GM19463 (cell line): ENCODE data around the gene DGKZ.
"Not testable (repeated sequence)": the region's sequence is repeated elsewhere in the genome, so short reads cannot be mapped to it uniquely, and the experiment has no call there.

Source experiments
- ATAC-seq: cut with Tn5 transposase; IDR thresholded peaks from one replicate; pipeline ENCODE4 v1.9.1; 2021; ENCODE audit warnings: mild to moderate bottlenecking, moderate library complexity; ENCODE audit not compliant: unreplicated experiment

DGKZ gene, protein sequence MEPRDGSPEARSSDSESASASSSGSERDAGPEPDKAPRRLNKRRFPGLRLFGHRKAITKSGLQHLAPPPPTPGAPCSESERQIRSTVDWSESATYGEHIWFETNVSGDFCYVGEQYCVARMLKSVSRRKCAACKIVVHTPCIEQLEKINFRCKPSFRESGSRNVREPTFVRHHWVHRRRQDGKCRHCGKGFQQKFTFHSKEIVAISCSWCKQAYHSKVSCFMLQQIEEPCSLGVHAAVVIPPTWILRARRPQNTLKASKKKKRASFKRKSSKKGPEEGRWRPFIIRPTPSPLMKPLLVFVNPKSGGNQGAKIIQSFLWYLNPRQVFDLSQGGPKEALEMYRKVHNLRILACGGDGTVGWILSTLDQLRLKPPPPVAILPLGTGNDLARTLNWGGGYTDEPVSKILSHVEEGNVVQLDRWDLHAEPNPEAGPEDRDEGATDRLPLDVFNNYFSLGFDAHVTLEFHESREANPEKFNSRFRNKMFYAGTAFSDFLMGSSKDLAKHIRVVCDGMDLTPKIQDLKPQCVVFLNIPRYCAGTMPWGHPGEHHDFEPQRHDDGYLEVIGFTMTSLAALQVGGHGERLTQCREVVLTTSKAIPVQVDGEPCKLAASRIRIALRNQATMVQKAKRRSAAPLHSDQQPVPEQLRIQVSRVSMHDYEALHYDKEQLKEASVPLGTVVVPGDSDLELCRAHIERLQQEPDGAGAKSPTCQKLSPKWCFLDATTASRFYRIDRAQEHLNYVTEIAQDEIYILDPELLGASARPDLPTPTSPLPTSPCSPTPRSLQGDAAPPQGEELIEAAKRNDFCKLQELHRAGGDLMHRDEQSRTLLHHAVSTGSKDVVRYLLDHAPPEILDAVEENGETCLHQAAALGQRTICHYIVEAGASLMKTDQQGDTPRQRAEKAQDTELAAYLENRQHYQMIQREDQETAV

DNA sequence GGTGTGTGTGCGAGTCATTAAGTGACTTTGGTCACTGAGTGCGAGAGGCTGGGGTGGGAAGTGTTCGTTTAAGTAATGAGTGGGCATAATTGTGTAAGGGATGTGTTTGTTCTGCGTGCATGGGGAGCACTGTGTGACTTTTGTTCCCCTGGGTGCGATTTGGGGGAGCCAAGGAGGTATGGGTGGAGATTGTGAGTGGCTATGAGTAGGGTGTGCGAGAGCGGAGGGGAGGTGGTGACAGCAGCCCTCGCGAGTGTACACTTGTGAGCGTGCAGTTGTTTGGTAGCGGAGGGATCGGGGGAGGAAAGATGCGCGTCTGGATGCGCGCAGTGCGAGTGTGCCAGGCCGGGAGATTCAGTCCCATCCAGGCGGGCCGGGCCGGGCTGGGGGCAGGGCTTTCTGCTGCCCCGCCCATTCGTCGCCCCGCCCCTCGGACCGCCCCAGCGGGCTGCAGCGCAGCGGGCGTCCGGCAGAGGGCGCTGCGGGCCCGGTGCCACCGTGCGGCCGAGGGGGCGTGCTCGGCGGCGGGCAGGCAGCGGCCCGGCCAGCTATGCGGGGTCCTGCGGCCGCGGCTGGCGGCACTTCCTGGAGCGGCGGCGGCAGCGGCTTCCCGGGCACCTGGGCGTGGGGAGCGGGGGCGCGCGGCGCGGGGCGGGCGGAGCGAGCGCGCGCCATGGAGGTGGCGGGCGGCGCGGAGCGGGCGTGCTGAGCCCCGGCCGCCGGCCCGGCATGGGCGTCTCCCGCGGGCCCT is at the start of gene DGKZ:
TSS of gene DGKZ (plus strand) at position 578 of the 751 bp plus-strand sequence. CDS start 197 bp downstream, outside the sequence.
- peak; percentile 68 for ATAC-seq

DNA sequence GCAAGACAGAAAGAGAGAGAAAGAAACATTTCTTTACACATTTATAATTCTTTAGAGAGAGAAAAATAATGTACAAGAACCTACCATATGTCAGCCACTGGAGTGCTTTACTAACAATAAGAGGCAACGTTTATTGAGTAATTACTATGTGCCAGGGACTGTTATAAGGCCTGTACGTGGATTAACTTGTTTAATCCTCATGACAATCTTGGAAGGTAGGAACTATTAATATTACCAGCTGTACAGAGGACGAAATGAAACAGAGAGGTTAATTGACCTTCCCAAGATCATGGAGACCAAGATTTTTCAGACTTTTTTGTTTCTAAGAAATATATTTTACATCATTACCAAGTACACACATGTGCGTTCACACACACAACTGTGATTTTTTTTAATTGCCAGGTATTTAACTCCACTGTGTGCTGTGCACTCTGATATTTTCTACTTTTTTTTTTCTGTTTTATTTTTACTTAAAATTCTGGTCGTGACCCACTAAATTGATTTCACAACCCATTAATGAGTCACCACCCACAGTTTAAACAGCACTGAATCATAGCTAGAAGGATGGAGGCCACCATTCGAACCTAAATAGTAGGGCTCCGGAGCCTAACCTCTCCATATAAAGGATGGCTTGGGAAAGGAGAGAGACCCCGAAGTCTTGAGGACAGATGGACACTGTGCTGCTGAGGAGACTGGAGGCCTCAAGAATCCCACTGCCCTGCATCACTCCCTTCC is 48.4 kb upstream of the DGKZ start:
- no peak for ATAC-seq

DNA sequence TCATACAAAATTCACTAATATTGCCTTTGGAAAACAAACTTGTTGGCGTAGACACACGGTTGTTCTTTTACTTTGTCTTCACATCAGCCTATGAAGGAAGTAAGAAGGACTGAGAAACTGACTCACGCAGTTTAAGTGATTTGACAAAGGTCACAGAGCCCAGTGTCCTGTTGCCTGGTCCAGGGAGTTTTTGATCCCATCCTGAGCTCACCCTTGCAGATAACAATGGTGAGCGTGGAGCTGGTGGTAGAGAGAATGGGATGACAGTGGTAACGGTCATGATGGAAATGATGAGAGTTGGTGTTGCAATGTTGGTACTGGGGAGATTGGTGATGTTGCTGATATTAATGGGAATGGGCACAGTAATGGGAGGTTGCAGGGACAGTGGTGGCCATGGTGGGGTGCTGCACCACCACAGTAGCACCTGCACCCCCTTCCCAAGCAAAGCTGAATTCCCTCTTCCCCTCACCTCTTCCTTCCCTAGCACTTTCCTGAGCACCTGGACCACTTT is 47.8 kb upstream of the DGKZ start:
- no peak for ATAC-seq

DNA sequence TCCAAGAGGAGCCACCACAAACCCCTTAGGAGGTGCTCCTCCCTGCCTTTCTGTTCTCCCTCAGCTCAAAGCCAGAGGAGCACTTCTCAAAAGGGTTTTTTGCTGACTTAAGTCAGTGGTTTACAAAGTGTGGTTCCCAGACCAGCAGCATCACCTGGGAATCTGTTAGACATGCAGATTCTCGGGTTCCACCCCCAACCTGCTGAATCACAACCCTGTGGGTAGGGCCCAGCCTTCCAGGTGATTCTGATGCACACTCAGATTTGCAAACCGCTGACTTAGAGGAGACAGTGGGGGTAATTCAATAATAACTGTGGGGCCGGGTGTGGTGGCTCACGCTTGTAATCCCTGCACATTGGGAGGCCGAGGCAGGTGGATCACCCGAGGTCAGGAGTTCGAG is 47.0 kb upstream of the DGKZ start:
- no peak for ATAC-seq

DNA sequence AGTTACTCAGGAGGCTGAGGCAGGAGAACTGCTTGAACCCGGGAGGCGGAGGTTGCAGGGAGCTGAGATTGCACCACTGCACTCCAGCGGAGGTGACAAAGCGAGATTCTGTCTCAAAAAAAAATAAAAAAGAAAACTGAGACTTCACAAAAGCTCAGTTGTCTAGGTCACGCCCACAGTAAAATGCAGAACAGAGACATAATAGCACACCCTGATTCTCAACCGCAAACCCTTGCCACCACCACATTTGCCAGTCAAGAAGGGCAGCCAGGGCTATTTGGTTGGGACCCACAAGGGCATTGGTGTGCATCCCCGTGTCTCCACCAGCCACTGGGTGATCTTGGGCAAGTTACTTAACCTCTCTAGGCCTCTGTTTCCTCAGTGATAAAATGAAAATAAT is 44.4 kb upstream of the DGKZ start:
- ATAC-seq = peak; percentile 98

DNA sequence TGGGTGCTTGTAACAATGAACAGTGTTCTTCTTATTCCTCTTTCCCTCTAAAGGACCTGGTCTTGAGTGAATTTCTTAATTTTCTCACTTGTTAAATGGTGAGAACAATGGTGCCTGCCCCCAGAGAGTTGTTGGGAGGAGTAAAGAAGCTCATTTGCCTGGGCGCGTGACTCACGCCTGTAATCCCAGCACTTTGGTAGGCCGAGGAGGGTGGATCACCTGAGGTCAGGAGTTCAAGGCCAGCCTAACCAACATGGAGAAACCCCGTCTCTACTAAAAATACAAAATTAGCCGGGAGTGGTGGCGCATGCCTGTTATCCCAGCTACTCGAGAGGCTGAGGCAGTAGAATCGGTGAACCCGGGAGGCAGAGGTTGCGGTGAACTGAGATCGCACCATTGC is 43.2 kb upstream of the DGKZ start:
- not testable (repeated sequence) for ATAC-seq

DNA sequence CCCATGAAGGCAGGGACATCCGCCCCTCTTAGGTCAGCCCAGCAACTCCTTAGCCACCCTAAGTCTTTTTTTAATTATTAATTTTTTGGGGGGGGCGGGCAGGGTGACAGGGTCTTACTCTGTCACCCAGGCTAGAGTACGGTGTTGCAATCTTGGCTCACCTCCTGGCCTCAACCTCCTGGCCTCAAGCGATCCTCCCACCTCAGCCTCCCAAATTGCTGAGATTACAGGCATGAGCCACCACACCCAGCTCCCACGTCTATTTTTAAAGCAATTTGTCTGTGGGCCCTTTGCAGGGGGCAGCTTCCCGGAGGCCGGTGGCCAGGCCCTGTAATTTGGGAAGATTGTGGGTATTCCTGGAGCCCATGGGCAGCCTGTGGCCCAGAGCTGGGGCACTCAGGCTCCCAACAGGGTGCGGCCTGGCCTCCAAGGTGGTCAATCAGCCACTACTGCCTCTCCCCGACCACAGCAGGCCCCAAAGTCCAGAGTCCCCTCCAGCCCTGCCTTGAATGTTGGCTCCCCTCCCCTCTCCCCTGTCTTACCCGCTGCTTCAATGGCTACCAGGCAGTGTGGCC is 42.6 kb upstream of the DGKZ start:
- ATAC-seq = no peak

DNA sequence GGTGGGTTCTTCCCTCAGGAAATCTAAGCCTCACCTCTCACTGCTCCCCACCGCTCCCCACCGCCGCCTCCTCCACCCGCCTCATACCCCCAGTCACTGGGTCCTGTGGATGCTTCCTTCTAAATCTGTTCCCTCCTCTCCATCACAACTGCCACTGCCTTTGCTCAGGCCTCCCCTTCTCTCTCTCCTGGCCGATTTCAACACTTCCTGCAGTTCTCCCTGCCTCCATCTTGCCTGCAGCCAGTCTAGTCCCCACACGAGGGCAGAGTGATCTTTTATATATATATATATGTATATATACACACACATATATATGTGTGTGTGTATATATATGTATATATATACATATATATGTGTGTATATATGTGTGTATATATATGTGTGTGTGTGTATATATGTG is 42.0 kb upstream of the DGKZ start:
- no peak for ATAC-seq

DNA sequence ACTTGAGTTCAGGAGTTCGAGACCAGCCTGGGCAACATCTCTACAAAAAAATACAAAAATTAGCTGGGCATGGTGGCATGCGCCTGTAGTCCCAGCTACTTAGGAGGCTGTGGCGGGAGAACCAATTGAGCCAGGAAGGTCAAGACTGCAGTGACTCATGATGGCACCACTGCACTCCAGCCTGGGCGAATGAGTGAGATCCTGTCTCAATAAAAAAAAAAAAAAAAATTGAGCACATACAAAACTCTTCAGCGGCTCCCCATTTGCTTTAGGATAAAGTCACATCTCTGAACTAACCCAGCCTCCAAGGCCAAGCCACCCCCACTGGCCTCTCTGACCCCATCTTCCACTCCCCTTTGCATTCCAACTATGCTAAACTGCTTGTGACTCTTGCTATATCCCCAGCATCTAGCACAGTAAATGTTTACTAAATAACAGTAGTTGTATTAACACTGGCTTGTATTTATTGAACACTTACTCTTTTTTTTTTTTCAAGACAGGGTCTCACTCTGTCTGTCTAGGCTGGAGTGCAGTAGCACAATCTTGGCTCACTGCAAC is 40.9 kb upstream of the DGKZ start:
- no peak for ATAC-seq

DNA sequence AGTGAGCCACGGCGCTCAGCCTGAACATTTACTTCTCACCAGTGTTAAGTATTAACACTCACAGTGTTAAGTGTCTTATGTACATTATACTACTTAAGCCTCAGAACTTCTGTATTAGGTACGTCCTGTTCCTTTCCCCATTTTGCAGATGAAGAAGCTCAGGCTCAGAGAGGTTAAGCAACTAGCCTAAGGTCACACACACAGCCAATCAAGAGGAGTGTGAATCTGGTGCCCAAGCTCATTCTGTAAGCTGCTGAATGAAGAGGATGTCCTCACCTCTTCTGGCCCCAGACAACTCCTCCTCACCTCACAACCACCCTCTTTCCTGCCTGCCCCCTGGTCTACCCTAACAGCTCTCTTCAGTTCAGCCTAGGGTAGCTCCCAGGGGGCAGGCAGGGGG is 39.9 kb upstream of the DGKZ start:
- no peak for ATAC-seq

DNA sequence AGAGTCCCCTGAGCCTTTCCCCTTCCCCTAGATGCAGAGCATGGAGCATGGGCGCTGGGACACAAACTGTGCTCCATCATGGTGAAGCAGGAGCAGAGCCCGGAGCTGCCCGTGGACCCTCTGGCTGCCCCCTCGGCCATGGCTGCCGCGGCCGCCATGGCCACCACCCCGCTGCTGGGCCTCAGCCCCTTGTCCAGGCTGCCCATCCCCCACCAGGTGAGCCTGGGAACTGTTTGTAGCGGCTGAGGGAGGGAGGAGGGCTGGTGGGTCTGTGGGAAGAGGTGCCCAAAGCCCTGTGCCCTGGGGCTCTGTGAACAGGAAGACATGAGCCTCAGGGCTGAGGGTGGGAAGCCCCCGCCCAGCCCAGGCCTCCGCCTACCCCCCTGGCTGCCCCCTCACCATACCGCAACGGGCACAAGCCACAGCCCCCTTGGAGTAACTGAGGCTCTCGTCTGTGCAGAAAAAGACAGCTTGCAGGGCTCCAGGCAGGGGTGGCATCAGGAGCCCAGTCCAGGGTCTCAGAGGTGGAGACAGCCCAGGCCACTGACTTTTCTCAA is 39.4 kb upstream of the DGKZ start:
- ATAC-seq = no peak

DNA sequence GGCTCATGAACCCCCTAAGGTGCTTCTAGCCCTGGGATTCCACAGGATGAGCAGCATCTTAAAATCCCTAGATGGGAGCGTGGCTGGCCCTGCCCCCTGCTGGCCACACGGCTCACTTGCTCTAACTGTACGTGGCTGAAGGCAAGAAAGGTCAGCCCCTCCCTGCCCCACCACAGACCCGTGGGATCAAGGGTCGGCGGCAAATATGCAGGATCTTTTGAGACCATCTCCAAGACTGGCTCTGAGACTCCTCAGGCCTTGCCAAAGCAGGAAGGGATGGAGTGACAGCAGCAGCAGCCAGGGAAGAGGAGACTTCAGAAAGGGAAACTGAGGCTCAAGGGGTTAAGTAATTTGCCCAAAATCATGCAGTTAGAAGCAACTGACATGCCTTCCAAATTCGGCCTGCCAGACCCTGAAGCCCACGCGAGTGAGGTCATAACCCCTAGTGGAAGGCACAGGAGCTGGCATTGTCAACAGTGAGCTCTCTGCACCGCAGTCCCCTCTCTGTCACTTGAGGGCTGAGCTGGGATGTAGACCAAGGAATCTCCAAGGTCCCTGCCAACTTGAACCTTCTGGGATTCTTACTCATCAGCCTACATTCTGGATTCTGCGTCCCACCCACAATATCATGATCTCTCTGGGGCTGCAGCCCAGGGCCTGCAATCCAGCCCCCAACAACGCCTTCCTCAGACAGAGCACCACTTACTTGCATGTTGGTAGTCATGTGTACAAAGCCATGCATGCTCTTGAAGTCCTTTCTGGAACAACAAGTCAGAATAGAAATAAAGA is 38.4 kb upstream of the DGKZ start:
- peak; percentile 51 for ATAC-seq

DNA sequence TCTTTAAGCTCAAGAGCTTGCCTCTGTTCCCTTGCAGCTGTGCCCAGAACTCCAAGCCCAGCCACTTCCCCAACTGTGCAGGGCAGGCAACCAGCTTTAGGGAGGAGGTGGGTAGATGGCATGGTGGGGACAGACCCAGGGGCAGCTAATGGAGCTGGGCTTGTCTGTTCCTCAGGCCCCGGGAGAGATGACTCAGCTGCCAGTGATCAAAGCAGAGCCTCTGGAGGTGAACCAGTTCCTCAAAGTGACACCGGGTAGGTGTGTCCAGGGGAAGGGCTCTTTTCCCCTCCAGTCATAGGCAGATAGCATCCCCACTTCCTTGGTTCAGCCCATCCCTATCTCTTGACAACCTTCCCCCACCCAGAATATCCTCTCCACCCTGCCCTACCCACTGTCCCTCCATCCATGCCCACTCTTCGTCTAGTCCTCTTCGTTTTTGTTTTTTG is 37.4 kb upstream of the DGKZ start:
- ATAC-seq = peak; percentile 73

DNA sequence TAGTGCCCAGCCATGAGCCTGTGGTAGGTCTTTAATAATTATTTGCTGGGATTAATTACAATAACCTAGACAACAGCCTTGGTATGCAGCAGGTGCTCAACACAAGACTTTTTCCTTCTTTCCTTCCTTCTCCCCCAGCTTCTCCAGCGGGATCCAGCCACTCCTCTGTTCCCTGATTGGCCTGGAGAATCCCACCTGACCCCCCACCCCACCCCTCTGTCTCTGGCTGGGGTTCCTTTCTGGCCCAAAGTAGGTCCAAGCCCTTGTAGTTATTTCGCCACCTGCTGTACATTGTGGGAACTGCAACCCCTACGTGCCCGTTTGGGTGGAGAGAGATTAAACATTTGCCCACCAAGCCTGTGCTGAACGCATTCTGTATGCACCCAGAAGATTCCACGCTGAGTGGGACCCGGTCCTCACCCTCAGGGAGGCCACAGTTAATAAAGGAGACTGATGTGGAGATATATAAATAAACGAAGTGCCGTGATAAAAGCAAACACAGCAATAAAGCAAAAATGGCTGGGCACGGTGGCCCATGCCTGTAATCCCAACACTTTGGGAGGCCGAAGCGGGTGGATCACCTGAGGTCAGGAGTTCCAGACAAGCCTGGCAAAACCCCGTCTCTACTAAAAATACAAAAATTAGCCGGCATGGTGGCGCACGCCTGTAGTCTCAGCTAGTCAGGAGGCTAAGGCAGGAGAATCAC is 32.1 kb upstream of the DGKZ start:
- no peak for ATAC-seq

DNA sequence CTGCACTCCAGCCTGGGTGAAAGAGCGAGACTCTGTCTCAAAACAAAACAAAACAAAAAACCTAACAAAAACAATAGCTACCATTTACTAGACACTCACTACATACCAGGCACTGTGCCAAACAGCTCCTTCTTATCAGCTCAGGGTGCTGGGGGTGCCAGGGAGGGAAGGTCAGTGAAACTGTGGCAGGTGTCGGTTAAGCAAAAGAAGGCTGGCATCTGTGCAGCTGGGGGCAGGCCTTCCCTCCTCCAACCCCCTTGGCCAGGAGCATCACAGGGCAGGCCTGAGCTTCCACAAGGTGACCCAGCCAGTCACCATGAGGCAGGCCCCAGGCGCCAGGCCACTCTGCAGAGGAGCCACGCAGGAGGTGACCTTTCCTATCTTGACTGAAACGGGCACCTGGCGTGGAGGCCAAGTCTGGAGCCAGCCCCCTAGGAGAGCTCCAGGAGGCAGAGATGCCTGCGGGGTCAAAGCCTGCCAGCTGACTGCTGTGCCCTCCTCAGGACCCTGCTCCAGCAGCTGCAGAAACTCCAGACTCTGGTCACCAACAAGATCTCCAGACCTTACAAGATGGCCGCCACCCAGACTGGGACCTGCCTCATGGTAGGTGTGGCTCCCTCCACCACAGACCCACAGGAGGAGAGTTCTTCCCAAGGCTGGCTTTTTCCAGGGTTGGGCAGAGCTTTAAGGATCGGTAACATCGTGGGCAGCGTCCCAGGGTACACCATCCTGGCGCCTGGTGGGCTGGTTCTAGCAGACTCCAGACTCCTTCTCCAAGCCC is 31.3 kb upstream of the DGKZ start:
- ATAC-seq = no peak

DNA sequence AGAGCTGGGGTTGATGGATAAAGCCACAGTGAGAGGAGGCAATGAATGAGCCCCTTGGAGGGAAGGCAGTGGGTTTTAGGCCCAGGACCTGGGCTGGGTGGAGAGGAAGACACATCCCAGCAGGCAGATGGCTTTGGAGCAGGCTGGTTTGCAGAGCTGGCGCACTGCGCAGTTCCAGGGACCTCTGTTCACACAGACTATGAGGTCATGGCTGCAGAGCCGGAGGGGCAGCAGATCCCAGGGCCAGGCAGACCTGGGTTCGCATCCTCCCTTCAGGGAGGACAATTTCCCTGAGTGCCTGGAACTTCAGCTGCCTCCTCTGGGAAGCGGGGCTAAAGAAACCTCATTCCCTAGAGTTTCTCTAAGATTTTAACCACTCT is 28.2 kb upstream of the DGKZ start:
- ATAC-seq = no peak

DNA sequence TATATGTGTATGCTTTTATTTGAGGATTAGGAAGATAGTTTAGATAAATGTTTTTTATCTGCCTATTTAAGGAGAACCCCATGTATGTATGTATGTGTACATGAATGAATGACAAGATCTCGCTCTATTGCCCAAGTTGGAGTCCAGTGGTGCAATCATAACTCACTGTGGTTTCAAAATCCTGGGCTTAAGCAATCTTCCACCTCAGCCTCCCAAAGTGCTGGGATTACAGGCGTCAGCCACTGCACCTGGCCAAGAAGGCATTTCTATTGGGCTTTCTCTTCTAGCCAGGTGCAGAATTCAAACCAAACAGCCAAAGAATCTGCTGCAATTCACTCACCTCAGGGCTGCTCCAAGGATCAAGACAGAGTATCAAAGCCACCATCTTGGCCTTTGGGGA is 25.5 kb upstream of the DGKZ start:
- no peak for ATAC-seq
